SU-DHL-6 (cell line): ENCODE results near the gene ARID5B.

ENCODE experiments used
- H2AFZ ChIP-seq: fragments of 200-600 bp; sonication (generic); 2 replicates; pipeline ENCODE4 v1.6.1; 2014; ENCODE audit warnings: low read depth, mild to moderate bottlenecking, moderate library complexity, mixed read lengths, antibody characterized with exemption, low read length; ENCODE audit not compliant: severe bottlenecking
- H3F3A ChIP-seq: fragments of 200-600 bp; shearing (Covaris generic); 2 replicates; pipeline ENCODE4 v1.6.0; 2016; ENCODE audit warnings: antibody characterized with exemption, mild to moderate bottlenecking; ENCODE audit not compliant: insufficient read depth
- H3K27ac ChIP-seq: fragments of 200-600 bp; sonication (generic); 2 replicates; pipeline ENCODE4 v1.5.1; 2016; ENCODE audit warnings: low read depth, mild to moderate bottlenecking, low read length, moderate library complexity, mixed read lengths
- H3K27me3 ChIP-seq: fragments of 200-600 bp; sonication (generic), shearing (Covaris generic); 2 replicates; pipeline ENCODE4 v1.6.0; 2014; ENCODE audit warnings: mild to moderate bottlenecking, low read length
- H3K36me3 ChIP-seq: fragments of 200-600 bp; sonication (generic); 2 replicates; pipeline ENCODE4 v1.6.1; 2014; ENCODE audit warnings: mild to moderate bottlenecking, low read length, mixed read lengths
- H3K4me2 ChIP-seq: fragments of 300-600, 200-600 bp; shearing (Covaris generic), sonication (generic); 2 replicates; pipeline ENCODE4 v1.6.0; 2014; ENCODE audit warnings: low read length, low read depth, mild to moderate bottlenecking; ENCODE audit not compliant: poor library complexity, severe bottlenecking
- H3K4me3 ChIP-seq: fragments of 200-600 bp; sonication (generic); 2 replicates; pipeline ENCODE4 v1.5.1; 2014; ENCODE audit warnings: antibody characterized with exemption, low read length, mild to moderate bottlenecking, mixed read lengths; ENCODE audit not compliant: insufficient read depth, poor library complexity, severe bottlenecking
- H3K79me2 ChIP-seq: fragments of 200-600 bp; sonication (generic); 2 replicates; pipeline ENCODE4 v1.6.1; 2014; ENCODE audit warnings: mild to moderate bottlenecking, low read length, moderate library complexity; ENCODE audit not compliant: insufficient read depth
- H3K9ac ChIP-seq: fragments of 200-600 bp; sonication (generic); 2 replicates; pipeline ENCODE4 v1.7.0; 2014; ENCODE audit warnings: mild to moderate bottlenecking, low read length
- H3K9me2 ChIP-seq: fragments of 200-600 bp; sonication (generic); replicated peaks from 2 replicates; pipeline ENCODE4 v1.6.1; 2014; ENCODE audit warnings: low read length; ENCODE audit not compliant: insufficient read depth
- H3K9me3 ChIP-seq: fragments of 200-600 bp; sonication (generic); 2 replicates; pipeline ENCODE4 v1.6.1; 2014; ENCODE audit warnings: low read length, mixed read lengths; ENCODE audit not compliant: insufficient read depth
- H4K20me1 ChIP-seq: fragments of 200-600 bp; sonication (generic); 2 replicates; pipeline ENCODE4 v1.6.1; 2014; ENCODE audit warnings: low read depth, mild to moderate bottlenecking, antibody characterized with exemption, low read length, moderate library complexity, mixed read lengths
- CTCF ChIP-seq: fragments of 200-600 bp; sonication (generic); IDR thresholded peaks from one replicate; pipeline ENCODE4 v1.5.1; 2017; ENCODE audit warnings: antibody characterized with exemption, mild to moderate bottlenecking, low read length, moderate library complexity; ENCODE audit not compliant: insufficient read depth, poor library complexity, severe bottlenecking
- EZH2phosphoT487 ChIP-seq: fragments of 200-600 bp; sonication (generic), shearing (Covaris generic); conservative IDR thresholded peaks from 2 replicates; pipeline ENCODE4 v1.6.1; 2018; ENCODE audit warnings: mild to moderate bottlenecking, antibody characterized with exemption, low read length, moderate library complexity, mixed read lengths

ARID5B gene

GRCh38 chr10:61995220-61995503 lies 93.7 kb downstream of the ARID5B start:
- H3K27me3 ChIP-seq: no peaks in the 10 kb centered on the region
- peaks cover 89% of the 10 kb centered on the region for H3K79me2 ChIP-seq
- TF ChIP-seq EZH2phosphoT487 (no peak), CTCF (no peak)
- H3K27ac ChIP-seq: peak overlapping the region; percentile 99
- H4K20me1 ChIP-seq: no peaks in the 10 kb centered on the region
- H3K9me3 ChIP-seq: no peaks in the 10 kb centered on the region
- H3K36me3 ChIP-seq: no peaks in the 10 kb centered on the region
- peak overlapping the region; percentile 64 for H3K4me2 ChIP-seq
- H3K4me3 ChIP-seq: no peak overlapping the region
- H3K9ac ChIP-seq: peak overlapping the region; percentile 47
- no peaks in the 10 kb centered on the region for H3K9me2 ChIP-seq
- H3F3A ChIP-seq: peaks cover 58% of the 10 kb centered on the region
- no peak overlapping the region for H2AFZ ChIP-seq

GRCh38 chr10:61998937-61999336 lies 97.4 kb downstream of the ARID5B start:
- Histone ChIP-seq H3K4me2 (peak overlapping the region; percentile 70), H4K20me1 (no peaks in the 10 kb centered on the region)

GRCh38 chr10:62000037-62000603 lies 98.6 kb downstream of the ARID5B start:
- H3K9me3 ChIP-seq: no peaks in the 10 kb centered on the region
- no peaks in the 10 kb centered on the region for H3K9me2 ChIP-seq
- H3K4me3 ChIP-seq: peak overlapping the region; percentile 30
- H4K20me1 ChIP-seq: no peaks in the 10 kb centered on the region
- H3K27me3 ChIP-seq: no peaks in the 10 kb centered on the region
- H2AFZ ChIP-seq: no peak overlapping the region
- TF ChIP-seq EZH2phosphoT487 (no peak), CTCF (no peak)
- H3K9ac ChIP-seq: peak overlapping the region; percentile 60
- peak overlapping the region; percentile 99 for H3K27ac ChIP-seq
- peaks cover 89% of the 10 kb centered on the region for H3K79me2 ChIP-seq
- H3K36me3 ChIP-seq: peaks cover 16% of the 10 kb centered on the region
- H3K4me2 ChIP-seq: peak overlapping the region; percentile 70
- peaks cover 26% of the 10 kb centered on the region for H3F3A ChIP-seq

More at GRCh38 chr10:61998937-61999336, 97.4 kb downstream of the ARID5B start:
- Histone ChIP-seq H2AFZ (no peak overlapping the region), H3K27ac (peak overlapping the region; percentile 99), H3K9me3 (no peaks in the 10 kb centered on the region), H3K9me2 (no peaks in the 10 kb centered on the region), H3F3A (peaks cover 38% of the 10 kb centered on the region), H3K36me3 (peaks cover 16% of the 10 kb centered on the region), H3K9ac (peak overlapping the region; percentile 60), H3K27me3 (no peaks in the 10 kb centered on the region), H3K4me3 (no peak overlapping the region), H3K79me2 (peaks cover 89% of the 10 kb centered on the region)
- TF ChIP-seq CTCF (no peak), EZH2phosphoT487 (no peak)
